Right lobe of liver (tissue), 4 donors: ENCODE data around the gene MUC5B.
"Not testable (repeated sequence)": the region's sequence is repeated elsewhere in the genome, so short reads cannot be mapped to it uniquely, and the experiment has no call there.

ENCODE experiments used
- POLR2A ChIP-seq: fragments of 450-650 bp; IDR thresholded peaks from one replicate; pipeline ENCODE4 v1.6.1; 2017; ENCODE audit warnings: antibody characterized with exemption, mild to moderate bottlenecking
- TF ChIP-seq, protein P1 (sequence below), 4 donors: fragments of 200-600 bp in 3 of 4; fragments of 450-650 bp in 1 of 4; IDR thresholded peaks; one replicate each; pipeline versions ENCODE4 v1.5.1 to v1.8.0; 2016 to 2022; ENCODE audit warnings: antibody characterized with exemption in 4 of 4, mild to moderate bottlenecking in 2 of 4
- donor health status: DM: no; HTN: no; CAD: no.
- donor health status: DM: no; HTN: no; CAD: no.
- donor health status: DM: no; HTN: yes; CAD: no.

GRCh38 chr11:1184139-1184538 lies 38.7 kb upstream of the MUC5B start:
- TF ChIP-seq, protein P1, sequence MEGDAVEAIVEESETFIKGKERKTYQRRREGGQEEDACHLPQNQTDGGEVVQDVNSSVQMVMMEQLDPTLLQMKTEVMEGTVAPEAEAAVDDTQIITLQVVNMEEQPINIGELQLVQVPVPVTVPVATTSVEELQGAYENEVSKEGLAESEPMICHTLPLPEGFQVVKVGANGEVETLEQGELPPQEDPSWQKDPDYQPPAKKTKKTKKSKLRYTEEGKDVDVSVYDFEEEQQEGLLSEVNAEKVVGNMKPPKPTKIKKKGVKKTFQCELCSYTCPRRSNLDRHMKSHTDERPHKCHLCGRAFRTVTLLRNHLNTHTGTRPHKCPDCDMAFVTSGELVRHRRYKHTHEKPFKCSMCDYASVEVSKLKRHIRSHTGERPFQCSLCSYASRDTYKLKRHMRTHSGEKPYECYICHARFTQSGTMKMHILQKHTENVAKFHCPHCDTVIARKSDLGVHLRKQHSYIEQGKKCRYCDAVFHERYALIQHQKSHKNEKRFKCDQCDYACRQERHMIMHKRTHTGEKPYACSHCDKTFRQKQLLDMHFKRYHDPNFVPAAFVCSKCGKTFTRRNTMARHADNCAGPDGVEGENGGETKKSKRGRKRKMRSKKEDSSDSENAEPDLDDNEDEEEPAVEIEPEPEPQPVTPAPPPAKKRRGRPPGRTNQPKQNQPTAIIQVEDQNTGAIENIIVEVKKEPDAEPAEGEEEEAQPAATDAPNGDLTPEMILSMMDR (IDR thresholded peaks at IDR 0.05): not testable (repeated sequence)
- not testable (repeated sequence) for TF ChIP-seq POLR2A
